ENCODE measurements around the gene PDCD1. TPM values are rescaled to one million over a fixed set of nuclear protein-coding genes. Genes with fewer than 3 reads are reported as not detected.
A peak's percentile ranks its signal among the peaks of the same experiment; 100 is the strongest.
"Not testable (repeated sequence)": the region's sequence is repeated elsewhere in the genome, so short reads cannot be mapped to it uniquely, and the experiment has no call there.

PDCD1 gene
- total RNA-seq, 1 donor from 2014 or later, result not detected

DNA sequence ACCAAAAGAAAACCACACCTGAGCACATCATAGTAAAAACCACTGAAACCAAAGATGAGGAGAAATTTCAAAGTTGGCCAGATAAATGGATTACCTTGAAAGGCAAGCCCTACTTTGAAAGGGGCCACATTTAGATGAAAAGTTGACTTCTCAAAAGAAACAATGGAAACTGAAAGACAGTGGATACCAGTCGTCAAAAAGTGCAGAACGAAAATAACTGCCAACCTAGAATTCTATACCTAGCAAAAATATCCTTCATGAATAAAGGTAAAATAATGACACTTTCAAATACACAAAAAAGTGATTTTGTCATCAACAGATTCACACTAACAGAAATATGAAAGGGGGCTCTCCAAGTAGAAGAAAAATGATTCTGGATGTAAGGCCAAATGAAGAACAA is 31.3 kb downstream of the PDCD1 start:
- no peak overlapping the region for H3K27ac Mint-ChIP-seq (ENCODE audit: unreplicated experiment)
- peaks cover 18% of the 10 kb centered on the region for H3K36me3 Mint-ChIP-seq (ENCODE audit: low read depth, unreplicated experiment)
- peaks cover 16% of the 10 kb centered on the region for H3K27me3 Mint-ChIP-seq (ENCODE audit: unreplicated experiment)
- TF ChIP-seq, protein P1, sequence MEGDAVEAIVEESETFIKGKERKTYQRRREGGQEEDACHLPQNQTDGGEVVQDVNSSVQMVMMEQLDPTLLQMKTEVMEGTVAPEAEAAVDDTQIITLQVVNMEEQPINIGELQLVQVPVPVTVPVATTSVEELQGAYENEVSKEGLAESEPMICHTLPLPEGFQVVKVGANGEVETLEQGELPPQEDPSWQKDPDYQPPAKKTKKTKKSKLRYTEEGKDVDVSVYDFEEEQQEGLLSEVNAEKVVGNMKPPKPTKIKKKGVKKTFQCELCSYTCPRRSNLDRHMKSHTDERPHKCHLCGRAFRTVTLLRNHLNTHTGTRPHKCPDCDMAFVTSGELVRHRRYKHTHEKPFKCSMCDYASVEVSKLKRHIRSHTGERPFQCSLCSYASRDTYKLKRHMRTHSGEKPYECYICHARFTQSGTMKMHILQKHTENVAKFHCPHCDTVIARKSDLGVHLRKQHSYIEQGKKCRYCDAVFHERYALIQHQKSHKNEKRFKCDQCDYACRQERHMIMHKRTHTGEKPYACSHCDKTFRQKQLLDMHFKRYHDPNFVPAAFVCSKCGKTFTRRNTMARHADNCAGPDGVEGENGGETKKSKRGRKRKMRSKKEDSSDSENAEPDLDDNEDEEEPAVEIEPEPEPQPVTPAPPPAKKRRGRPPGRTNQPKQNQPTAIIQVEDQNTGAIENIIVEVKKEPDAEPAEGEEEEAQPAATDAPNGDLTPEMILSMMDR (IDR thresholded peaks at IDR 0.05; ENCODE audit: unreplicated experiment), result no peak
- H3K4me1 Mint-ChIP-seq (ENCODE audit: unreplicated experiment), result peaks cover 17% of the 10 kb centered on the region
- DNase-seq (ENCODE audit: low spot score), result no peak
- H3K4me3 Mint-ChIP-seq (ENCODE audit: unreplicated experiment), result no peak overlapping the region
- peaks cover 13% of the 10 kb centered on the region for H3K9me3 Mint-ChIP-seq (ENCODE audit: unreplicated experiment)

DNA sequence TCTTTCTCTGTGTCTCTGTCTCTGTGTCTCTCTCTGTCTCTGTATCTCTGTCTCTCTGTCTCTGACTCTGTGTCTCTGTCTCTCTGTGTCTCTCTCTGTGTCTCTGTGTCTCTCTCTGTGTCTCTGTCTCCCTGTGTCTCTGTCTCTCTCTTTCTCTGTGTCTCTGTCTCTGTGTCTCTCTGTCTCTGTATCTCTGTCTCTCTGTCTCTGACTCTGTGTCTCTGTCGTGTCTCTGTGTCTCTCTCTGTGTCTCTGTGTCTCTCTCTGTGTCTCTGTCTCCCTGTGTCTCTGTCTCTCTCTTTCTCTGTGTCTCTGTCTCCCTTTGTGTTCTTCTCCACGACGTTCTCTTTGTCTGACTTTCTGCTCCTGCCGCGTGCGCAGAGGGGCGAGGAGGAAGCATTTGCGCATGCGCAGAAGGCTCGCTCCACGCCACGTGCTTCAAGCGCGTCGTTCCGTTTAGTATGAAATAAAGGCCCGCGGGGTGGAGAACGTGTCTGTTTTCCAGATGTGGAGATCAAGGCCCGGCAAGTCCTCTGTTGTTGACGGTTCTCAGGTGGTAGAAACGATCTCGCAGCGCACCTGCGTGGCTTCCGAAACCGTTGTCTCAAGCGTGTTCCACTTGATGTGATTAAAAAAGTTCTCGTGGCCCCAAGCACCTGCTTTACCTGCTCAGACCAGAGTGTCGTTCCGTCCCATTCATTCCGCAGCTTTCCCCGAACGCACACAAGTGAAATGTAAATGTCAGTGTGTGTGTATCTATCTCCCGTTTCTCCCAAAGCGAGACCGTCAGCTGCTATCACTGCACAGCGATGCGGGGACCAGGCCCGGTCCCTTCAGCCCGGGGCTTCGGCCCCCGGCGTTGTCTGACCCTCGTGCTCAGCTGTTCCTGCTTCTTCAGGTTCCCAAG is 34.9 kb downstream of the PDCD1 start:
- Mint-ChIP-seq H3K4me1 (ENCODE audit: unreplicated experiment) (peaks cover 24% of the 10 kb centered on the region), H3K27ac (ENCODE audit: unreplicated experiment) (peak overlapping the region; percentile 58), H3K9me3 (ENCODE audit: unreplicated experiment) (peaks cover 13% of the 10 kb centered on the region), H3K4me3 (ENCODE audit: unreplicated experiment) (peak overlapping the region; percentile 77), H3K36me3 (ENCODE audit: low read depth, unreplicated experiment) (peaks cover 19% of the 10 kb centered on the region), H3K27me3 (ENCODE audit: unreplicated experiment) (peaks cover 19% of the 10 kb centered on the region)
- DNase-seq (ENCODE audit: low spot score), result not testable (repeated sequence)

DNA sequence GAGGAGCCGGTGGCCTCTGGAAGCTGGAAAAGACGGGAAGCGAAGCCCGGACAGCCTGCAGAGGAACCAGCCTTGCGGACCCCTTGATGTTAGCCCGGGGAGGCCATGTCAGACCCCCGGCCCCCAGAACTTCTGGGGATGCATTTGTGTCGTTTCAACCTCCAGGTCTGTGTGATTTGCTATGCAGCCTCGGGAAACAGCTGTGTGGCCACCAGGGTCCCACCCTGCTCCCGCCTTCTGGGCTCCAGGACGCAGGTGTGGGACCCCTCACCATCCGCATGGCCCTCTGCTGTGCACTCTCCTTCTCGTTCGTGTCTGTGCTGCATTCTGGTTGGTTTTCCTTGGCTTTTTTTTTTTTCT is 36.5 kb downstream of the PDCD1 start:
- Mint-ChIP-seq H3K36me3 (ENCODE audit: low read depth, unreplicated experiment) (peaks cover 19% of the 10 kb centered on the region), H3K27ac (ENCODE audit: unreplicated experiment) (peak overlapping the region; percentile 86), H3K4me3 (ENCODE audit: unreplicated experiment) (peak overlapping the region; percentile 61), H3K27me3 (ENCODE audit: unreplicated experiment) (peaks cover 19% of the 10 kb centered on the region), H3K9me3 (ENCODE audit: unreplicated experiment) (peaks cover 13% of the 10 kb centered on the region), H3K4me1 (ENCODE audit: unreplicated experiment) (peaks cover 24% of the 10 kb centered on the region)
- no peak for DNase-seq (ENCODE audit: low spot score)
- TF ChIP-seq, protein P1 (IDR thresholded peaks at IDR 0.05; ENCODE audit: unreplicated experiment), result no peak

DNA sequence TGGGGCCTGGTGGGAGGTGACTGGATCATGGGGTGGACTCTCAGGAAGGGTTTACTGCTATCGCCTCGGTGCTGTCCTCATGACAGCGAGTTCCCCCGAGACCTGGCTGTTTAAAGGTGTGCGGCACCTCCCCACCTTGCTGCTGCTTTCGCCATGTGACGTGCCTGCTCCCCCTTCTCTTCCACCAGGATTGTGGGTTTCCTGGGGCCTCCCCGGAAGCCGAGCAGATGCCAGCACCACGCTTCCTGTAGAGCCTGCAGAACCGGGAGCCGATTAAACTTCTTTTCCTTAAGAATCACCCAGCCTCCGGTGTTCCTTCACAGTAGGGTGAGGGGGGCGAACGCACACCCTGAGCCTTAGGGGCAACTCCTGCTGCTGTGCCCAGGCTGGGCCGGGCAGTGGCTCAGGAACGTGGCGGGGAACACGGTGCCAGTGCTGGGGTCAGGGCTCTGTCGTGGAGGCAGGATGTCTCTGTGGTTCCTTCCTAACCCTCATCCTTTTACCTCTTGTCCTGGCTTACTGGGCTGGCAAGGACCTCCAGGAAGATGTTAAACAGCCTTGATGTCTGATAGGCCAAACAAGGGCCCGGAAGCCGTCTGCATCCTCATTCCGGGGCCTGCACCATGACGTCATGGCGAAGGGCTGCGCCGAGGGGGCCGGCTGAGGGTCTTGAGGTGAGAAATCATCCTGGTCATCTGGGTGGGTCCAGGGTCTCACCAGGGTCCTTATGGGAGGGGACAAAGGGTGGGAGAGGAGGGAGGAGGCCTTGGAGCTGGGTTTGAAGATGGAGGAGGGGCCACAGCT is 37.0 kb downstream of the PDCD1 start:
- TF ChIP-seq, protein P1 (IDR thresholded peaks at IDR 0.05; ENCODE audit: unreplicated experiment), result no peak
- peaks cover 19% of the 10 kb centered on the region for H3K36me3 Mint-ChIP-seq (ENCODE audit: low read depth, unreplicated experiment)

DNA sequence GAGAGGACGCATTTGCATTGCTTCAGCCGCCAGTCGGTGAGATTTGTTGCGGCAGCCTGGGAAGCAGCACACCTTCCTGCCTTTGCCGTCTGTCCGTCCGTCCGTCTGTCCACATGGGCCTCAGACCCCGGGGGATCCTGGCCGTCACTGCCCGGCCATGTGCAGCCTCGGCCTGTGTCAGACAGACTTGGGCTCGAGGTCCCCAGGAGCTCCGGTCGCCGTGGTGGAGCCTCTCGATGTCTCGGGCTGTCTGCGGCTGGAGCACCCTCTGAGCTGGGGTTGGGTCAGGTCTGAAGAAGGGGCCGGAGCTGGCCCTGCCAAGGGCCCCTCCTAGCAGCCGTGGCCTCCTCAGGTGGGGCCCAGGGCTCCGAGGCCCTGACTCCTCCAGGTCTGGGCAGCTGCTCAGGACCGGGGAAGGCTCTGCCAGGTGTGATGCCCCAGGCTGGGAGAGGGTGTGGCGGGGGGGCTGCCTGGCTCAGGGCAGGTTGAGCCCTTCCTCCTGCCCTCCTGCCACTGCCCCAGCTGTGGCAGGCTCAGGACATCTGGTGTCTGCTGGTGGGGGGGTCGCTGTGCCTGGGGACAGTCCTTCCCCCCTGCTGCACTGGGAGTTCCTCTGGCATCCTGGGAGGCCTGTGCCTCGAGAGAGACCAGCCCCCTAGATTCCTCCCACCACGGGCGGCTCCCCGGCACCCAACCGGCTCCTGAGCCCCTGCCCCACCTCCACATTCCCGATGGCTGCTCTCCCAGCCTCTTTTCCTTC is 37.9 kb downstream of the PDCD1 start:
- TF ChIP-seq, protein P1 (IDR thresholded peaks at IDR 0.05; ENCODE audit: unreplicated experiment), result no peak
- H3K9me3 Mint-ChIP-seq (ENCODE audit: unreplicated experiment), result peaks cover 13% of the 10 kb centered on the region
- peaks cover 19% of the 10 kb centered on the region for H3K36me3 Mint-ChIP-seq (ENCODE audit: low read depth, unreplicated experiment)
- H3K4me1 Mint-ChIP-seq (ENCODE audit: unreplicated experiment), result peaks cover 24% of the 10 kb centered on the region
- H3K27me3 Mint-ChIP-seq (ENCODE audit: unreplicated experiment), result peaks cover 19% of the 10 kb centered on the region
- peak overlapping the region; percentile 56 for H3K4me3 Mint-ChIP-seq (ENCODE audit: unreplicated experiment)
- DNase-seq (ENCODE audit: low spot score), result peak; percentile 7
- H3K27ac Mint-ChIP-seq (ENCODE audit: unreplicated experiment), result peak overlapping the region; percentile 82

More for the DNA sequence above, 37.0 kb downstream of the PDCD1 start:
- peak; percentile 33 for DNase-seq (ENCODE audit: low spot score)
- Mint-ChIP-seq H3K9me3 (ENCODE audit: unreplicated experiment) (peaks cover 13% of the 10 kb centered on the region), H3K4me3 (ENCODE audit: unreplicated experiment) (peak overlapping the region; percentile 56), H3K27me3 (ENCODE audit: unreplicated experiment) (peaks cover 19% of the 10 kb centered on the region), H3K27ac (ENCODE audit: unreplicated experiment) (peak overlapping the region; percentile 82), H3K4me1 (ENCODE audit: unreplicated experiment) (peaks cover 24% of the 10 kb centered on the region)

DNA sequence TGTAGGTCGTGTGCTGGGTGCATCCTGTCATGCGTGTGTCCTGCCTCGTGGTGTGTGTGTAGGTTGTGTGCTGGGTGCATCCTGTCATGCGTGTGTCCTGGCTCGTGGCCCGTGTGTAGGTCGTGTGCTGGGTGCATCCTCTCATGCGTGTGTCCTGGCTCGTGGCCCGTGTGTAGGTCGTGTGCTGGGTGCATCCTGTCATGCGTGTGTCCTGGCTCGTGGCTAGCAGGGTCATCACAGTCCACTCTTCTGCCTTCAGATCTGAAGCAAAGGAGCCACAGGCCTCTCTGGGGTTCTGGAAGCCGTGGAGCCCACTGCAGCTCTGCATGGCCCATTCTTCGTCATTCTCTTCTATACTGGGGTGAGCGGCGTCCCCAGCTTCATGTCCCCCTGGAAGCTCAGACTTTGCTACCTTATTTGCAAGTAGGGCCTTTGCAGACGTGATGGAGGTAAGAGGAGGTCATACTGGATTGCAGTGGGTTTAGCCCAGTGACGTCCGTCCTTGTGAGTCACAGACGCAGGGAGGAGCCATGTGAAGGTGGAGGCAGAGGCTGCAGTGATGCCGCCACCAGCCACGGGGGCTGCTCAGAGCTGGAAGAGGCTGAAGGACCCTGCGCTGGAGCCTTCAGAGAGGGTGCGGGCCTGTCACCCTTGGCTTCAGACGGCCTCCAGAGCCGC is 38.6 kb downstream of the PDCD1 start:
- H3K4me3 Mint-ChIP-seq (ENCODE audit: unreplicated experiment); H3K27ac Mint-ChIP-seq (ENCODE audit: unreplicated experiment); DNase-seq (ENCODE audit: low spot score): not testable (repeated sequence)
- peaks cover 13% of the 10 kb centered on the region for H3K9me3 Mint-ChIP-seq (ENCODE audit: unreplicated experiment)
- peaks cover 22% of the 10 kb centered on the region for H3K27me3 Mint-ChIP-seq (ENCODE audit: unreplicated experiment)
- peaks cover 19% of the 10 kb centered on the region for H3K36me3 Mint-ChIP-seq (ENCODE audit: low read depth, unreplicated experiment)
- peaks cover 24% of the 10 kb centered on the region for H3K4me1 Mint-ChIP-seq (ENCODE audit: unreplicated experiment)
